ENCODE data around the gene ABCC11. TPM values are rescaled to one million over a fixed set of nuclear protein-coding genes. Genes with fewer than 3 reads are reported as not detected.
A peak's percentile ranks its signal among the peaks of the same experiment; 100 is the strongest.
"Not testable (repeated sequence)": the region's sequence is repeated elsewhere in the genome, so short reads cannot be mapped to it uniquely, and the experiment has no call there.

The ABCC11 gene
- total RNA-seq, 1 donor from 2014 or later, result not detected

DNA sequence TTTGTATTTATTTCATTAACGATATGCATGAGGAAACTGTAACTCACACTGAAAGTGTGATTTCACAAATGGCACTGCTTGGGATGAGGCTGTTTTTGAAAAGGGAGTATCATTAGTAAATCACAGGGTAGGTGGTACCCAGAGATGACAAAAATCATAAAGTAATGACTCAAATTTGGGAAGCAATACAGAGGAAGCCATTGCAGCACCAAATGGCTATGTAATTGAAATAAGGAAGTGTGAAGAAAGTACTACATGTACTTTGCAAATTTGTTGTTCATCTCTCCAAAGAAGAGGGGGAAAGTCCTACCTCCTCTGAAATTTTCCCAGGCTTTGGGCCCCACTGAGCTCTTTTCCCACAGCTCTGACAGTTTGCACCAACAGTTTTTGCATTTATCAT, 79.3 kb downstream of the ABCC11 start:
- no peak for DNase-seq (ENCODE audit: extremely low spot score in 2 of 2)
- H3K4me1 ChIP-seq, result peaks cover 4% of the 10 kb centered on the region
- H3K4me3 ChIP-seq, result no peak overlapping the region
- H3K27ac ChIP-seq, result no peak overlapping the region
- no peaks in the 10 kb centered on the region for H3K27me3 ChIP-seq
- H3K9me3 ChIP-seq, result no peaks in the 10 kb centered on the region
- no peaks in the 10 kb centered on the region for H3K36me3 ChIP-seq
- TF ChIP-seq POLR2A (IDR thresholded peaks at IDR 0.05) (no peak), POLR2AphosphoS5 (IDR thresholded peaks at IDR 0.05; ENCODE audit: insufficient read depth in 1 of 2, low read depth in 1 of 2) (no peak), CTCF (IDR thresholded peaks at IDR 0.05) (no peak)
- intact Hi-C loops (cut with DNase I), result loop anchor here (10.0 kb wide), 1 partner anchor 1133 kb away; no protein-coding TSS in a partner anchor

- DNase-seq (ENCODE audit: extremely low spot score in 2 of 2); H3K27me3 ChIP-seq; H3K36me3 ChIP-seq; H3K27ac ChIP-seq; H3K9me3 ChIP-seq; H3K4me3 ChIP-seq; H3K4me1 ChIP-seq: not testable (repeated sequence)
- intact Hi-C loops (cut with DNase I), result loop anchor here (10.0 kb wide), 1 partner anchor 1132 kb away; no protein-coding TSS in a partner anchor
Measured at GRCh38 chr16:48166617-48167016, 80.7 kb downstream of the ABCC11 start.

GRCh38 chr16:48165961-48166578, 81.3 kb downstream of the ABCC11 start:
- intact Hi-C loops (cut with DNase I), result loop anchor here (10.0 kb wide), 1 partner anchor 1131 kb away; no protein-coding TSS in a partner anchor

GRCh38 chr16:48164907-48165715, 82.2 kb downstream of the ABCC11 start:
- Histone ChIP-seq H3K9me3 (no peaks in the 10 kb centered on the region), H3K27ac (no peak overlapping the region), H3K4me3 (no peak overlapping the region), H3K4me1 (peaks cover 4% of the 10 kb centered on the region), H3K36me3 (no peaks in the 10 kb centered on the region), H3K27me3 (no peaks in the 10 kb centered on the region)
- DNase-seq (ENCODE audit: extremely low spot score in 2 of 2), result no peak
- TF ChIP-seq POLR2AphosphoS5 (IDR thresholded peaks at IDR 0.05; ENCODE audit: insufficient read depth in 1 of 2, low read depth in 1 of 2), result no peak
- TF ChIP-seq CTCF (IDR thresholded peaks at IDR 0.05), result peak; percentile 60 to 87 (median 74)
- no peak for TF ChIP-seq POLR2A (IDR thresholded peaks at IDR 0.05)
- intact Hi-C loops (cut with DNase I), result loop anchor here (10.0 kb wide), 1 partner anchor 1130 kb away; no protein-coding TSS in a partner anchor

More at GRCh38 chr16:48165961-48166578, 81.3 kb downstream of the ABCC11 start:
- no peaks in the 10 kb centered on the region for H3K36me3 ChIP-seq
- DNase-seq (ENCODE audit: extremely low spot score in 2 of 2), result no peak
- H3K27me3 ChIP-seq, result no peaks in the 10 kb centered on the region
- TF ChIP-seq POLR2A (IDR thresholded peaks at IDR 0.05) (no peak), CTCF (IDR thresholded peaks at IDR 0.05) (no peak), POLR2AphosphoS5 (IDR thresholded peaks at IDR 0.05; ENCODE audit: insufficient read depth in 1 of 2, low read depth in 1 of 2) (no peak)
- no peak overlapping the region for H3K4me3 ChIP-seq
- peaks cover 4% of the 10 kb centered on the region for H3K4me1 ChIP-seq
- no peak overlapping the region for H3K27ac ChIP-seq
- H3K9me3 ChIP-seq, result no peaks in the 10 kb centered on the region

- Histone ChIP-seq H3K4me3 (no peak overlapping the region), H3K4me1 (peaks cover 4% of the 10 kb centered on the region), H3K36me3 (no peaks in the 10 kb centered on the region), H3K9me3 (no peaks in the 10 kb centered on the region), H3K27me3 (no peaks in the 10 kb centered on the region), H3K27ac (no peak overlapping the region)
- intact Hi-C loops (cut with DNase I), result loop anchor here (10.0 kb wide), 1 partner anchor 1128 kb away; no protein-coding TSS in a partner anchor
- no peak for DNase-seq (ENCODE audit: extremely low spot score in 2 of 2)
- TF ChIP-seq POLR2AphosphoS5 (IDR thresholded peaks at IDR 0.05; ENCODE audit: insufficient read depth in 1 of 2, low read depth in 1 of 2) (no peak), CTCF (IDR thresholded peaks at IDR 0.05) (no peak), POLR2A (IDR thresholded peaks at IDR 0.05) (no peak)
Measured at GRCh38 chr16:48162839-48163410, 84.4 kb downstream of the ABCC11 start.

Measured in vagina (tissue), 2 donors.